Spleen (tissue), 7 donors: ENCODE data around the gene NDUFA3.
A peak's percentile ranks its signal among the peaks of the same experiment; 100 is the strongest.

Experiments used
- POLR2AphosphoS5 ChIP-seq, 3 donors: sonication (generic); formaldehyde crosslinking; IDR thresholded peaks; one replicate each; pipeline ENCODE4 v1.5.1; 2017; ENCODE audit warnings: antibody characterized with exemption in 3 of 3
- TF ChIP-seq, protein P1 (sequence below), 11 experiments: fragments of 200-600 bp in 7 of 11; fragments of 450-650 bp in 4 of 11; sonication (generic) in 4 of 11; IDR thresholded peaks in 8 of 11; conservative IDR thresholded peaks in 3 of 11; 1 replicate in 7 of 11; 2 replicates in 4 of 11; pipeline versions ENCODE4 v1.4.0 to v1.8.0; 2016 to 2021; ENCODE audit warnings: antibody characterized with exemption in 11 of 11, inconsistent platforms in 4 of 11, mild to moderate bottlenecking in 1 of 11
- donor health status: DM: no; HTN: no; CAD: no; lungs with moderate emphysema.
- donor health status: DM: no; HTN: no; CAD: no.
- donor health status: DM: no; HTN: no; CAD: no.

DNA sequence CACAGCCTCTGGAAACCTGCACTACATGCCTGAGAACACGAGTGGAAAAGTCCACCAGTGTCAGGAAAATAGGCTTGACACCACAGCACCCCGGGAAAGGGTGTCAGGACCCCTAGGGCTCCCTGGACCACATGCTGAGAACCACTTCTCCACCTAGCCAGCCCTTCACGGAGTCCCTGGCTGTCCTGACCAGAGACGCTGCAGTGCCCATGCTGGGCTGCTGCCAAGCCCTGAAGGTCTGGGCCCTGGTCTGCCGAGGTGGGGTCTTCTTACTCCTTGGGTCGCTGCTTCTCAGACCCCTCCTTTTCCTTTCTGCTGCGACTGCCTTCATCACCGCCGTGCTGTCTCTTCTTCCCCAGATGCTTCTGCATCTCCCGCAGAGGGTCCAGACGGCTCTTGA lies 53.8 kb downstream of the NDUFA3 start:
- TF ChIP-seq, protein P1, sequence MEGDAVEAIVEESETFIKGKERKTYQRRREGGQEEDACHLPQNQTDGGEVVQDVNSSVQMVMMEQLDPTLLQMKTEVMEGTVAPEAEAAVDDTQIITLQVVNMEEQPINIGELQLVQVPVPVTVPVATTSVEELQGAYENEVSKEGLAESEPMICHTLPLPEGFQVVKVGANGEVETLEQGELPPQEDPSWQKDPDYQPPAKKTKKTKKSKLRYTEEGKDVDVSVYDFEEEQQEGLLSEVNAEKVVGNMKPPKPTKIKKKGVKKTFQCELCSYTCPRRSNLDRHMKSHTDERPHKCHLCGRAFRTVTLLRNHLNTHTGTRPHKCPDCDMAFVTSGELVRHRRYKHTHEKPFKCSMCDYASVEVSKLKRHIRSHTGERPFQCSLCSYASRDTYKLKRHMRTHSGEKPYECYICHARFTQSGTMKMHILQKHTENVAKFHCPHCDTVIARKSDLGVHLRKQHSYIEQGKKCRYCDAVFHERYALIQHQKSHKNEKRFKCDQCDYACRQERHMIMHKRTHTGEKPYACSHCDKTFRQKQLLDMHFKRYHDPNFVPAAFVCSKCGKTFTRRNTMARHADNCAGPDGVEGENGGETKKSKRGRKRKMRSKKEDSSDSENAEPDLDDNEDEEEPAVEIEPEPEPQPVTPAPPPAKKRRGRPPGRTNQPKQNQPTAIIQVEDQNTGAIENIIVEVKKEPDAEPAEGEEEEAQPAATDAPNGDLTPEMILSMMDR (IDR thresholded peaks at IDR 0.05 in 8 of 11, conservative IDR thresholded peaks at IDR 0.05 in 3 of 11): no peak
- peak in 2 of 3 donors; percentile 47 to 66 for TF ChIP-seq POLR2AphosphoS5 (IDR thresholded peaks at IDR 0.05)
